ENCODE measurements around the gene RAD51AP2.

Gene RAD51AP2

DNA sequence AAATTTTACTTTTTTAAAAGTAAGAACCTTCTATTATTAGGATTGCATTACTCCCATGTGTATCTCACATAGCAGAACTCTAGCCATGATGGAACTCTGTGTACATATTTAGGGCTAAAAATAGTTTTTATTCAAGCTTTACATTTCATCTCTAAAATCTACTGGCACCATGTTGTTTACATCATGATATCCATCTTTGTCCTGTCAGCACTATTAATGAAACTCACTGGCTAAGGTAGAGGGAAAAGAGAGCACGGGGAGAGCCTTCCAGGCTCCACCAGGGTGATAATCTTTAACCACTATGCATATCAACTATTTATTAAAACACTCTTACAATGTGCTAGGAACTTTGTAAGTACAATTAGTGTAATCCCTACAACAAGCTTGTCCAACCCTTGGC is 34.7 kb downstream of the RAD51AP2 start:
- TF ChIP-seq EZH2phosphoT487 (IDR thresholded peaks at IDR 0.05; ENCODE audit: borderline replicate concordance, low read length), result no peak
- TF ChIP-seq, protein P1, sequence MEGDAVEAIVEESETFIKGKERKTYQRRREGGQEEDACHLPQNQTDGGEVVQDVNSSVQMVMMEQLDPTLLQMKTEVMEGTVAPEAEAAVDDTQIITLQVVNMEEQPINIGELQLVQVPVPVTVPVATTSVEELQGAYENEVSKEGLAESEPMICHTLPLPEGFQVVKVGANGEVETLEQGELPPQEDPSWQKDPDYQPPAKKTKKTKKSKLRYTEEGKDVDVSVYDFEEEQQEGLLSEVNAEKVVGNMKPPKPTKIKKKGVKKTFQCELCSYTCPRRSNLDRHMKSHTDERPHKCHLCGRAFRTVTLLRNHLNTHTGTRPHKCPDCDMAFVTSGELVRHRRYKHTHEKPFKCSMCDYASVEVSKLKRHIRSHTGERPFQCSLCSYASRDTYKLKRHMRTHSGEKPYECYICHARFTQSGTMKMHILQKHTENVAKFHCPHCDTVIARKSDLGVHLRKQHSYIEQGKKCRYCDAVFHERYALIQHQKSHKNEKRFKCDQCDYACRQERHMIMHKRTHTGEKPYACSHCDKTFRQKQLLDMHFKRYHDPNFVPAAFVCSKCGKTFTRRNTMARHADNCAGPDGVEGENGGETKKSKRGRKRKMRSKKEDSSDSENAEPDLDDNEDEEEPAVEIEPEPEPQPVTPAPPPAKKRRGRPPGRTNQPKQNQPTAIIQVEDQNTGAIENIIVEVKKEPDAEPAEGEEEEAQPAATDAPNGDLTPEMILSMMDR (IDR thresholded peaks at IDR 0.05; ENCODE audit: low read depth, low read length, poor library complexity, severe bottlenecking), result no peak
- H3K79me2 ChIP-seq (ENCODE audit: control insufficient read depth, low read length), result no peaks in the 10 kb centered on the region

DNA sequence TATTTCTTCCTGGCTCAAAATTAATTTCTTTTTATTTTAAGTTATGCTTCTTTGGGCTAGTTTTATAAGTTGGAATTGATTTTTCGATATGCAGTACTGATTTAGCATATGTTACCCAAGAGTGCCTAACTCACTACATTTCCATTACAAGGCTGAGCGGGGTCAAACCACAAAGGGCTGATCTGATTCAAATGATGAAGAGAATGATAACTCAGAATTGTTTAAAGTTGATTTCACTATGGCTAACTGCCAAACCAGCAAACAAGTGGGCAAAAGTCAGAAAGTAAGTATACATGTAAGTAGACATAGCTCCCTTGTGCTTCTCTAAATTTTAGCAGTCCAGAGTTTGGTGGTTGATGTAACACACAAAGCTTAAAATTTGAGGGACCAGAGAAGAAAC is 35.6 kb downstream of the RAD51AP2 start:
- Histone ChIP-seq H3K9me2 (replicated peaks; ENCODE audit: control insufficient read depth, low read length) (no peaks in the 10 kb centered on the region), H3K9me3 (ENCODE audit: control insufficient read depth, insufficient read depth, low read length) (no peaks in the 10 kb centered on the region), H3K4me2 (ENCODE audit: low read length) (no peak overlapping the region), H3K27me3 (ENCODE audit: control insufficient read depth, low read length) (no peaks in the 10 kb centered on the region), H3K79me2 (ENCODE audit: control insufficient read depth, low read length) (no peaks in the 10 kb centered on the region), H3F3A (ENCODE audit: control insufficient read depth, insufficient read depth) (no peaks in the 10 kb centered on the region), H3K4me3 (ENCODE audit: low read length) (no peak overlapping the region), H4K20me1 (ENCODE audit: control insufficient read depth, insufficient read depth, low read depth, low read length) (no peaks in the 10 kb centered on the region), H3K36me3 (ENCODE audit: control insufficient read depth, low read length) (no peaks in the 10 kb centered on the region), H3K4me1 (ENCODE audit: control insufficient read depth, low read length) (no peaks in the 10 kb centered on the region), H3K27ac (ENCODE audit: low read depth, low read length) (no peak overlapping the region)
- TF ChIP-seq, protein P1 (IDR thresholded peaks at IDR 0.05; ENCODE audit: low read depth, low read length, poor library complexity, severe bottlenecking), result no peak
- no peak for TF ChIP-seq EZH2phosphoT487 (IDR thresholded peaks at IDR 0.05; ENCODE audit: borderline replicate concordance, low read length)

More for the DNA sequence above, 34.7 kb downstream of the RAD51AP2 start:
- no peak overlapping the region for H3K27ac ChIP-seq (ENCODE audit: low read depth, low read length)
- no peaks in the 10 kb centered on the region for H3K4me1 ChIP-seq (ENCODE audit: control insufficient read depth, low read length)
- no peaks in the 10 kb centered on the region for H3K9me2 ChIP-seq (replicated peaks; ENCODE audit: control insufficient read depth, low read length)
- H3K27me3 ChIP-seq (ENCODE audit: control insufficient read depth, low read length), result no peaks in the 10 kb centered on the region
- no peaks in the 10 kb centered on the region for H3K36me3 ChIP-seq (ENCODE audit: control insufficient read depth, low read length)
- no peaks in the 10 kb centered on the region for H3F3A ChIP-seq (ENCODE audit: control insufficient read depth, insufficient read depth)
- no peaks in the 10 kb centered on the region for H4K20me1 ChIP-seq (ENCODE audit: control insufficient read depth, insufficient read depth, low read depth, low read length)
- H3K4me3 ChIP-seq (ENCODE audit: low read length), result no peak overlapping the region
- H3K9me3 ChIP-seq (ENCODE audit: control insufficient read depth, insufficient read depth, low read length), result no peaks in the 10 kb centered on the region
- H3K4me2 ChIP-seq (ENCODE audit: low read length), result no peak overlapping the region

DNA sequence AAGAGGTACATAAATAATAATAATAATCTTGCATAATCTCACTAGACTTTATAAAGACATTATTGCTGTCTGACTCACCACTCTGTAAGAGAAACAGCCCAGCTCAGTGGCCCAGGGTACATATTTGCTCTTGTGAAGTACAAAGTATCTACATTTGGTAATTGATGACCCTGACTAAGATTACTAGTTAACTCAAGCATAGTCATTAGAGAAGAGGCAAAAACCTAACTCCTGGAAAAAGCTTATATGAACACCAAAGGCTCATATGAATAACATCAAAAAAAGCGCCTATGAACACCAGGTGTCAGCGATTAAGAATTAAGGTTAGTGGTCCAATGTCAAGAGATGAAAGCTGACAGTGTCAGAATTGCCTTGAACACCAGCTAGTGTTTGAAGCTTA is 38.4 kb downstream of the RAD51AP2 start:
- TF ChIP-seq, protein P1 (IDR thresholded peaks at IDR 0.05; ENCODE audit: low read depth, low read length, poor library complexity, severe bottlenecking), result no peak
- TF ChIP-seq EZH2phosphoT487 (IDR thresholded peaks at IDR 0.05; ENCODE audit: borderline replicate concordance, low read length), result no peak
- Histone ChIP-seq H3K36me3 (ENCODE audit: control insufficient read depth, low read length) (no peaks in the 10 kb centered on the region), H3F3A (ENCODE audit: control insufficient read depth, insufficient read depth) (no peaks in the 10 kb centered on the region), H4K20me1 (ENCODE audit: control insufficient read depth, insufficient read depth, low read depth, low read length) (no peaks in the 10 kb centered on the region), H3K9me3 (ENCODE audit: control insufficient read depth, insufficient read depth, low read length) (no peaks in the 10 kb centered on the region), H3K4me3 (ENCODE audit: low read length) (no peak overlapping the region), H3K9me2 (replicated peaks; ENCODE audit: control insufficient read depth, low read length) (no peaks in the 10 kb centered on the region), H3K4me2 (ENCODE audit: low read length) (no peak overlapping the region), H3K79me2 (ENCODE audit: control insufficient read depth, low read length) (no peaks in the 10 kb centered on the region), H3K27me3 (ENCODE audit: control insufficient read depth, low read length) (no peaks in the 10 kb centered on the region), H3K27ac (ENCODE audit: low read depth, low read length) (no peak overlapping the region), H3K4me1 (ENCODE audit: control insufficient read depth, low read length) (no peaks in the 10 kb centered on the region)

DNA sequence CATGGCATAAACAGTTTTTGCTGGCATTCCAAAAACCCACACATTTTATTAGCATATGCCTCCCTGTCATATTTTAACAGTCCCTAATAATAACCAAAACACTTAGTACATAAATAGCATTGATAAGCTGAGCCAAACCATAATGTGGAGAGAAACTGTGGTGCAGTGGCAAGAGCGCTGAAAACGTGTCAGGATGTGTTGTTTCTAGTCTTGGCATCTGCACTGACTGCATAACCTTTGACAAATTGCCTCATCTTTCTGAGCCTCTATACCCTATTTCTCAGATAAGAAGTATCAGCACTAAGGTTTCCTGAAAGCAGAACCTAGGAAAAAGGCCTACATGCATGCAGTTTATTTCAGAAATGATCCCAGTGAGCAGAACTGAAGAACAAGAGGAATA is 41.4 kb downstream of the RAD51AP2 start:
- Histone ChIP-seq H4K20me1 (ENCODE audit: control insufficient read depth, insufficient read depth, low read depth, low read length) (no peaks in the 10 kb centered on the region), H3K79me2 (ENCODE audit: control insufficient read depth, low read length) (no peaks in the 10 kb centered on the region), H3K4me1 (ENCODE audit: control insufficient read depth, low read length) (no peaks in the 10 kb centered on the region), H3K4me3 (ENCODE audit: low read length) (no peak overlapping the region), H3K9me3 (ENCODE audit: control insufficient read depth, insufficient read depth, low read length) (no peaks in the 10 kb centered on the region), H3K27ac (ENCODE audit: low read depth, low read length) (no peak overlapping the region), H3K9me2 (replicated peaks; ENCODE audit: control insufficient read depth, low read length) (no peaks in the 10 kb centered on the region), H3F3A (ENCODE audit: control insufficient read depth, insufficient read depth) (no peaks in the 10 kb centered on the region), H3K36me3 (ENCODE audit: control insufficient read depth, low read length) (no peaks in the 10 kb centered on the region), H3K27me3 (ENCODE audit: control insufficient read depth, low read length) (no peaks in the 10 kb centered on the region), H3K4me2 (ENCODE audit: low read length) (no peak overlapping the region)
- TF ChIP-seq, protein P1 (IDR thresholded peaks at IDR 0.05; ENCODE audit: low read depth, low read length, poor library complexity, severe bottlenecking), result no peak
- no peak for TF ChIP-seq EZH2phosphoT487 (IDR thresholded peaks at IDR 0.05; ENCODE audit: borderline replicate concordance, low read length)

Data from DOHH2 (cell line).